AG09309 (cell line): ENCODE measurements around the gene TGFBR1.

Experiments
- DNase-seq: peaks from one replicate; pipeline ENCODE4 v3.0.0-alpha.2; 2010; ENCODE audit warnings: low read depth
- H3K4me3 ChIP-seq: 2 replicates; pipeline ENCODE4 v1.5.1; 2011; ENCODE audit warnings: mild to moderate bottlenecking, low read depth, low read length, moderate library complexity; ENCODE audit not compliant: control insufficient read depth
- CTCF ChIP-seq: IDR thresholded peaks from 2 replicates; pipeline ENCODE4 v1.5.1; 2011; ENCODE audit warnings: mild to moderate bottlenecking, low read depth, low read length, inconsistent platforms; ENCODE audit not compliant: insufficient read depth, control insufficient read depth; ENCODE audit errors: missing control alignments

The TGFBR1 gene

GRCh38 chr9:99107421-99107820 lies 2.5 kb downstream of the TGFBR1 start:
- TF ChIP-seq CTCF: no peak

GRCh38 chr9:99108131-99108530 lies 3.2 kb downstream of the TGFBR1 start:
- H3K4me3 ChIP-seq: no peak overlapping the region
- no peak for DNase-seq
- TF ChIP-seq CTCF: no peak

More at GRCh38 chr9:99107421-99107820, 2.5 kb downstream of the TGFBR1 start:
- no peak overlapping the region for H3K4me3 ChIP-seq
- no peak for DNase-seq

- peak; percentile 74 for DNase-seq
- TF ChIP-seq CTCF: no peak
- H3K4me3 ChIP-seq: no peak overlapping the region
Measured at GRCh38 chr9:99109522-99109921, 4.6 kb downstream of the TGFBR1 start.

GRCh38 chr9:99112750-99113413 lies 8.0 kb downstream of the TGFBR1 start:
- no peak for TF ChIP-seq CTCF
- no peak for DNase-seq
- H3K4me3 ChIP-seq: no peak overlapping the region

GRCh38 chr9:99113414-99114048 lies 8.6 kb downstream of the TGFBR1 start:
- DNase-seq: no peak
- TF ChIP-seq CTCF: no peak
- no peak overlapping the region for H3K4me3 ChIP-seq

- no peak for TF ChIP-seq CTCF
- H3K4me3 ChIP-seq: no peak overlapping the region
- DNase-seq: no peak
Measured at GRCh38 chr9:99114049-99114440, 9.1 kb downstream of the TGFBR1 start.
